GM12875 (cell line): ENCODE results near the gene RBM8A.

Experiments
- H3K4me3 ChIP-seq: one replicate; pipeline ENCODE4 v1.5.1; 2011; ENCODE audit warnings: low read depth, low read length, control low read depth
- TF ChIP-seq, protein P1 (sequence below): IDR thresholded peaks from 2 replicates; pipeline ENCODE4 v1.5.1; 2011; ENCODE audit warnings: low read depth, mild to moderate bottlenecking, control low read depth, inconsistent platforms, low read length, moderate library complexity, borderline replicate concordance; ENCODE audit not compliant: insufficient read depth

The RBM8A gene

DNA sequence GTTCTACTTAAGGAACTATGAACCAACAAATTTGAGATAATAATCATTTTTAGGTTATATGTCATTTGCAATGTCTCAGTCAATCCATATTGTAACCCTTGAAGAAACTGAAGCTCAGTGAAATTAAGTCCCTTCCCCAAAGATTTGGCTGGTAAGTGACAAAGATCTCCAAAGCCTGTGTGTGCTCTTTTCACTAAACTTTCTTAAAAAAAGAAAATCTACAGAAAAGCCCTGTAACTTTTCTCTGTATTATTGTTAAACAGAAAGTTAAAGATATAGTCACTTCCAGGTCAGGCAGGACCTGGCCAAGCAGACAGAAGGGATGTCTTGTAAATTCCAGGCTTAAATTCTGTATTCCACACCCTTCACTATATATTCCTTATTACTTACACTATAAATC, 29.1 kb upstream of the RBM8A start:
- H3K4me3 ChIP-seq: peak overlapping the region; percentile 61
- TF ChIP-seq, protein P1, sequence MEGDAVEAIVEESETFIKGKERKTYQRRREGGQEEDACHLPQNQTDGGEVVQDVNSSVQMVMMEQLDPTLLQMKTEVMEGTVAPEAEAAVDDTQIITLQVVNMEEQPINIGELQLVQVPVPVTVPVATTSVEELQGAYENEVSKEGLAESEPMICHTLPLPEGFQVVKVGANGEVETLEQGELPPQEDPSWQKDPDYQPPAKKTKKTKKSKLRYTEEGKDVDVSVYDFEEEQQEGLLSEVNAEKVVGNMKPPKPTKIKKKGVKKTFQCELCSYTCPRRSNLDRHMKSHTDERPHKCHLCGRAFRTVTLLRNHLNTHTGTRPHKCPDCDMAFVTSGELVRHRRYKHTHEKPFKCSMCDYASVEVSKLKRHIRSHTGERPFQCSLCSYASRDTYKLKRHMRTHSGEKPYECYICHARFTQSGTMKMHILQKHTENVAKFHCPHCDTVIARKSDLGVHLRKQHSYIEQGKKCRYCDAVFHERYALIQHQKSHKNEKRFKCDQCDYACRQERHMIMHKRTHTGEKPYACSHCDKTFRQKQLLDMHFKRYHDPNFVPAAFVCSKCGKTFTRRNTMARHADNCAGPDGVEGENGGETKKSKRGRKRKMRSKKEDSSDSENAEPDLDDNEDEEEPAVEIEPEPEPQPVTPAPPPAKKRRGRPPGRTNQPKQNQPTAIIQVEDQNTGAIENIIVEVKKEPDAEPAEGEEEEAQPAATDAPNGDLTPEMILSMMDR: no peak

DNA sequence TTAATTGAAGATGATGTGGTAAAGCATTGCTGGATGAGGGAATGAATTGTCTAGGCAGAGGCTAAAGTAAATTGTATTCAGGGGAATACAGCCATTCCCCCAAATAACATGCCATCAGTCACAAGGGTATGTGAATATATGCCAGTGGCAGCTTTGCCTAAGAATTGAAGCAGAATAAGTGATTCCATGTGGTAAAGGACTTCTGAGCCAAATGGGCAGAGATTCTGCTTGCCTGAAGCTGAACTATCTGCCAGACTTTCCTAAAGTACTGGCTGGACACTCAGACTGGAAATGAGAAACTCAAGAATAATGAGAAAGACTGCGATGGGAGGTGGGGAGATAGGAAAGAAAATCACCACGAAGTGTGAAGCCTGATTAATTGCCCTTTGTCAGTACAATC, 28.2 kb upstream of the RBM8A start:
- H3K4me3 ChIP-seq: no peak overlapping the region
- TF ChIP-seq, protein P1: no peak

DNA sequence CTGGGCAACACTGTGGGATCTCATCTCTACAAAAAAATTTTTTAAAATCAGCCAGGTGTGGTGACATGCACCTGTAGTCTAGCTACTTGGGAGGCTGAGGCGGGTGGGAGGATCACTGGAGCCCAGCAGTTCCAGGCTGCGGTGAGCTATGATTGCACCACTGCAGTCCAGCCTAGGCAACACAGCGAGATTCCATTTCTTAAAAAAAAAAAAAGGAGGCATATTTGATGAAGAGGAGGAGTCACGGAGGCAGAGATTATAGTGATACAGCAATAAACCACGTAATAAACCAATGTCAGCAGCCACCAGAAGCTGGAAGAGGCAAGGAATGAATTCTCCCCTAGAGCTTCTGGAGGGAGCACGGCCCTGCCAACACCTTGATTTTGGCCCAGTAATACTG, 26.6 kb upstream of the RBM8A start:
- TF ChIP-seq, protein P1: no peak
- H3K4me3 ChIP-seq: no peak overlapping the region

DNA sequence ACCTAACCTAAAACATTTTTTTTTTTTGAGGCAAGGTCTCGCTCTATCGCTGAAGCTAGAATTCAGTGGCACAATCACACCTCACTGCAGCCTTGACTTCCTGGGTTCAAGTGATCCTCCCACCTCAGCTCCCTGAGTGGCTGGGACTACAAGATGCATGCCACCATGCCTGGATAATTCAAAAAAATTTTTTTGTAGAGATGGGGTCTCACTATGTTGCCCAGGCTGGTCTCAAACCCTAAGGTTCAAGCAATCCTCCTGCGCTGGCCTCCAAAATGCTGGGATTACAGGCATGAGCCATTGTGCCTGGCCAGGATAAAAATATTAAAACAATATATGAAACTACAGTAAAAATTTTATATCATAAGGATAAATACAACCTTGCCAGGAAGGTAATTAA, 25.6 kb upstream of the RBM8A start:
- no peak overlapping the region for H3K4me3 ChIP-seq
- TF ChIP-seq, protein P1: no peak

DNA sequence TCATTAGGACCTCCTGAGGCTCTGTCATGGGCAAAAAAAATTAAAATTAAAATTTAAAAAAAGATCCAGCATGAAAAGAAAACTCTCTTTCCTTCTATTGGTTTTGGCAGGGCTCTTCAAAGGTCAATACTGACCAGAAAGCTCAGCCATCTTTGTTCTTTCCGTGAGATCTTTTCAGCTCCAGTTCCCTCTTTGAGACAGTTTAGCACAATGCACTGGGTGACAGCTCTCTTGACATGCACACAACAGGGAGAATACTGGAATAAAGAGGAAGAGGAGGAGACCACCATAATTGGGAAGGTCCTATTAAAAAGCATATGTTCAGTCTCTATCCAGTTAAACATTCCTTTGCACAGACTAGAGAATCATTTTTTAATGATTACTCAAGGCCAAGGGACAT, 24.2 kb upstream of the RBM8A start:
- TF ChIP-seq, protein P1: no peak
- no peak overlapping the region for H3K4me3 ChIP-seq

DNA sequence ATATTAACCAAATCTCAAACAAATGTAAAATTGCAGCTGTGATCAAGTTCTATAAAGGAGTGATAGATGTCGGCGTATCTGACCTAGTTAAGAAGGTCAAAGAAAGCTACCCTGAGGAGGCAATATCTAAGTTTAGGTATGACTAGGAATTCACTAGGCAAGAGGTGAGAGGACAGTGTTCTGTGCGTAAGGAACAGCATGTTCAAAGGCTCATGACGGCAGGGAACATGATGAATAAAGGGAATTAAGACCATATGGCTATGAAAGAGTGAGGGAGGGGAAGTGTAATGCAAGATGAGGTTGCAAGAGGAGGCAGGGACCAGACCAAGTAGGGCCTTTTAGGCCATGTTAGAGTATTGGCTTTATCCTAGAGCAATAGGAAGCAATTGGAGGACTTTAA, 21.9 kb upstream of the RBM8A start:
- TF ChIP-seq, protein P1: no peak
- H3K4me3 ChIP-seq: no peak overlapping the region

DNA sequence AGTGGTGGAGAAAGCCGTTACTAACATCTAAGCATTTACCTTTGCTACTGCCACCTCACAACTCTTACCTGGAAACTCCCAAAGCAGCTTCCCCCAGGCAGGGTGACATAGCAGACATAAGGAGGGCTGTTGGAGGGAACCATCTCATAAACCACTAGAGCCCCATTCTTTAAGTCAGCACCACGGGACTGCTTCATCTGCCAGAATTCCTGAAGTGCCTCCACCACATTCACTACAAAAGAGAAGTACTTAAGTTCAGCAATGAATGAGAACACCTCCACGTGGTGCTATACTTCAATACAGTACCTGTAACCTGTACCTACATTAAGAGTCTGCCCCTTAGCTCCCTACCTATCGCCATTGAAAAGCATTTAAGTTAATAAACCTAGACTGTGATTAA, 20.3 kb upstream of the RBM8A start:
- TF ChIP-seq, protein P1: no peak
- no peak overlapping the region for H3K4me3 ChIP-seq
